HG03432 (cell line): ENCODE results near the gene DMD.

ENCODE experiments used
- ATAC-seq: cut with Tn5 transposase; IDR thresholded peaks from one replicate; pipeline ENCODE4 v1.9.1; 2021; ENCODE audit warnings: mild to moderate bottlenecking, moderate library complexity; ENCODE audit not compliant: unreplicated experiment

Gene DMD

GRCh38 chrX:31268359-31268758 lies 1943.0 kb downstream of the DMD start:
- ATAC-seq, result no peak

DNA sequence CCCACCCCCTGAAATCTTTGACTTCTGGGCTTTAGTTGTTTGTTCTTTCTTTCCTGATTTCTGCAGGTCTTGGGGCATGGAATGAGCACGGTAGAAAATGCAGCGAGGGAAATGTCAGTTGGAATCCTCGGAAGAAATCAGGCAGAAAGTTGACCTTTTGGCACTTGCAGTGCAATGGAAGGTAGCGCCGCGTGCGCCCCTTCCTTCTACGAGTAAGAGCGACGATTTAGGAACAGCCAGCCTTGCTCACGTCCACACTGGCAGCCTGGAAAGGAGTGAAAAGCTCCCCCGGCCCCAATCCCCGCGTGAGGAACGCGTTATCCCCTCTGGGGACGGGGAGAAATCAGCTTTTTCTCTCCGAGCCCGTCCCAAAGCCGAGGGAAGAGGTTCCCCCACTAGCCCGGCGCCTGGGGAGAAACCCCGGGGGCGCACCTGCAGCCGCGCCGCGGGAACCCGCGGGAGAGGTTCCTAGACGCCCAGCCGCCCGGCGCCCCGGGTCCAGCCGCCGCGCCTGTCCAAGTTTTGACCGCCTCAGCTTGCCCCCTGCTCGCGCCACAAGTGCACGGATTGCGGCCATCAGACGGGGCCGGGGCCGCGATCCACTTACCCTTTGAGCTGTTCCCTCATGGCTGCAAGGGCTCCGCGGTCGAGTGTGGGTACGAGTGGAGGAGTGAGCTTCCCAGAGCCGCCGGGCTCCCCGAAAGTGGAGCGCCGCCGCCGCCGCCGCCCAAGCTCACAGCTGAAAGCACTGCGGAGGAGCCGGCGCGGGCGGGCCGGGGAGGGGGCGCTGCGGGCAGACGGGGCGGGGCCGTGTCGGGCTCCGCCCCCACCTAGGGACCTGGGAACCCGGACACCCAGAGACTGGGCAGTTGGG lies 1944.9 kb downstream of the DMD start:
- peak; percentile 98 for ATAC-seq

DNA sequence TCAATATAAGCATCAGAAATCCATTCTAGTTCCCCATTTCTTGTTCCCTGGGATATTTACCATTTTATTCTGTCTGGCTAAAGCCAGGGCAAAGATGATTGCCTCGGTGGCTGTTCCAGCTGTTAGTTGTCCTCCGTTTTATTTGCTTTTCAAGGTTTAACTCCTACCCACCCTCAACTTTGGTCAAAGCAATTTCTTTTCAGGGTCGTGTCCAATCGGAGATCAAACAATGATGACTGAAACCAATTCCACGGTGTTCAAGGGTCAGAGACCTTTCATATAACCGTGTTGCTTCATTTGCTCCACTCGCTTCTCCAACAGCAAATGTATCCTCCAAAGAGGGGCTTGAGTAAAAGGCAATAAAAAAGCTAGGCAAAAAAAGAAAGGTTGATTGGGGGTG lies 1946.0 kb downstream of the DMD start:
- no peak for ATAC-seq

DNA sequence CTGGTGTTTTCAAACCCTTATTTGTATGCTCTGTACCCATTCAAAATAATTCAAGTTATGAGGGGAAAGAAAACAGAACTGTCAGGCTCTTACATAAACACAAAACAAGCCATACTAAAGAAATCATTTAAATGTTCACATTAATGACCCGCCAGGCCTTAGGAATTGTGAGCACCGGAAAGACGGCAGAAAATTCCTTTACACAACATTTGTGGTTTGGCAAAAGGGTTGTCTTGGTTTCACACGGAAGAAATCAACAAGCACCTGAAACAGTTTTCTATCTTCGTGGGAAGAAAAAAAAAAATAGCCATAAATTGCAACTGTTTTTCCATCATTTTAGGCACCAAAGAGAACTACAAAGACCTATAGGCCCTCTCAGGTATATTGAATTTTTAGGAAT lies 1951.0 kb downstream of the DMD start:
- no peak for ATAC-seq

- no peak for ATAC-seq
Measured at GRCh38 chrX:31258166-31258565, 1953.2 kb downstream of the DMD start.

- ATAC-seq, result no peak
Measured at GRCh38 chrX:31255310-31256033, 1955.9 kb downstream of the DMD start.

GRCh38 chrX:31252133-31252532 lies 1959.2 kb downstream of the DMD start:
- ATAC-seq, result no peak

- no peak for ATAC-seq
Measured at GRCh38 chrX:31251336-31251735, 1960.0 kb downstream of the DMD start.

DNA sequence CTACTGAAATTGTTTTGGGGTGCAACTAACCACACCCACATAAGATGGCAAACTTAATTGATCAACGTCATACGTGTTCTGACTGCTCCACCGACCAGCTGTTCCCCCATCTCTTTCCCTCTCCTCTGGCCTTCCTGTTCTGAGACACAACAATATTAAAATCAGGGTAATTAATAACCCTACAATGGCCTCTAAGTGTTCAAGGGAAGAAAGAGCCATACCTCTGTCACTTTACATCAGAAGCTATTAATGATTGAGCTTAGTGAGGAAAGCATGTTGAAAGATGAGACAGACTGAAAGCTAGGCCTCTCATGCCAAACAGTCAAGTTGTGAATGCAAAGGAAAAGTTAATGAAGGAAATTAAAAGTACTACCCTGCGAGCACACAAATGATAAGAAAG lies 1965.6 kb downstream of the DMD start:
- ATAC-seq, result peak; percentile 80

DNA sequence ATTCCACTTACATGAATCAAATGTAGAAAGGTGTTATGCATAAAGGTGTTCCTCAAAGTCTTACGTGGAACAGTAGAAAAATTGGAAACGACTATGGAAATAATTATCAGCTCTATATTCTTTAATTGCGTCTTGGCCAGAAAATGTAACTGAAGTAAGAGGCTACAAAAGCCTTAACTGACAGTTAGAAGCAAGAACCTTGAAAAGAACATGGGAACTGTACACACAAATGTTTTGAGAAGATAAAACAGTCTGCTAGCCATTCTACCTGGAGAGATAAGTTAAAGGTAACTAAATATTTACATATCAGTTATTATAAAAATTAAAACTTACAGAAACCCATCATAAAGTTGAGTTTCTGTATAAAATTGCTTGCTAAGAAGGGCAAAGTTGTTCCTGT lies 1967.5 kb downstream of the DMD start:
- no peak for ATAC-seq

GRCh38 chrX:31240982-31241381 lies 1970.4 kb downstream of the DMD start:
- ATAC-seq, result peak; percentile 30

- peak; percentile 64 for ATAC-seq
Measured at GRCh38 chrX:31237189-31237588, 1974.2 kb downstream of the DMD start.

DNA sequence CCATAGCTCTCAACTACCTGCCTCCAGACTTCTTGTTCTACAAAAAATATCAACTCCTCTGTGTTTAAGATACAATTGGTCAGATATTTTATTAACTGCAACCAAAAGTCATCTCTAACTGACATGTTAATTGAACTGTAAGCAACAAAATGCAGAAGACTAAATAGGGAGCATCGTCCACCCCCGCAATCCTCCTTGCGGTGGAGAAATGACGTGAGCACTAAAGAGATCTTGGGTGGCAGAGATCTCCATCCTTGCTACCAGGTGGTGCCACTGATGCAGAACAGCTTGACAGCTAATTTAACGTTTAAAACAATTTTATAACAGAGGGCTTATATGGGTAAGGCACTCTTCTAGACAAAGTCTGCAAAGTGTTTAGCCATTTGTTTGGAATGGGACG lies 1975.1 kb downstream of the DMD start:
- peak; percentile 63 for ATAC-seq

DNA sequence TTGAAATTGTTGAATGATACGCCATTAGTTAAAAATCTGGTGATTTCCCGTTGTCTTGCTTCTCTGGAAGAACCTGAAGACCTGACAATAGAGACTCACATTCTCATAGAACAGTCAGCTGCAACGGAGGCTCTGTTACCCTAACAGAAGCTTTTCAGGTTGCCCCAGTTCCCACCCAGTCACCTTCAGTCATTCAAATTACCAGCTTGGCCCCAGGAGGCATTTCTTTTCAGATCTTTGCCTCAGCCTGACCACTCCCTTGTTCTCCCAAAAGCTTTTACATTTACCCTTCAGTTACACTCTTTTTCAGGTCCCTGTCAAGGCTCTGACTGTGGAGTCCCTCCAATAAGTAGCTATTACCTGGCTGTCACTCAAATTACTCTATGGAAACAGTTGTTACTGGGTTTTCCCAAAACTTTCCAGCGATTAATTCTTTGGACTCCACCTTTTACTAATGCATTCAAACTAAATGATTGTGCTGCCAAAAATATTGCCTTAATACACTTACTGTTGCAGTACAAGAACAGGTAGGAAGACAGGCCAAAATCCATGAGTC lies 1977.3 kb downstream of the DMD start:
- no peak for ATAC-seq

DNA sequence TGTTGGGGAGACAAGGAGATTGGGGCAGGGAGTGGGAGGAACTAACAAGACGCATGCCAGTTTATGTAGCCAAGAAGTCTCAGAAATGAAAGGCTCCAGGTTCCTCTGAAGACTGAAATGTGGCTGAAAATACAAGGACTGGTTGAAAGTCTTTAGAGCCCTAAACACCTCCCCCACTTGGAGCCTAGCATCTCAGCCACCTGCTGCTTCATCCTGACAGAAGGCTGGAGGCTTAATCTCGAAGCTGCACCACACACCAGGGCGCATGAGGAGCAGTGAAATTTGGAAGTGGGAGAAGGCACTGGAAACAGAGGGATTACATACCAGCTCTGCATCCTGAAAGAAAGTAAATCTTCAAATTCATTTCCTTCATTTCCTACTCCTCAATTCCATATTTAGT lies 1978.8 kb downstream of the DMD start:
- ATAC-seq, result no peak

GRCh38 chrX:31228909-31229308 lies 1982.4 kb downstream of the DMD start:
- ATAC-seq, result peak; percentile 91

- peak; percentile 9 for ATAC-seq
Measured at GRCh38 chrX:31228415-31228832, 1982.9 kb downstream of the DMD start.

DNA sequence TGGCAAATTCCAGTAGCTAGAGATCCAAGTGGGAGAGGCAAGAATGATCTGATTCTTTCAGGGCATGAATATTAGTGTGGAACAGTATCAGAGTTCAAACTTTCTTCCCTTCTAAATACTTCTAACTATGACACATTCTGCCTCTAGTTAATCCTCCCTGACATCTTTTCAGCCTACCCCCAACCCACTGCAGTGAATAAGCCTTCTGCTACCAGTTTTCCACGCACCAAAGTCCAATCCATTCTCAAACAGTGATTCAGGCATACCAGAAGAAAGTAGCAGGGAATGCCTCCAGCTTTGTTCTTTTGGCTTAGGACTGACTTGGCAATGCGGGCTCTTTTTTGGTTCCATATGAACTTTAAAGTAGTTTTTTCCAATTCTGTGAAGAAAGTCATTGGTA lies 1984.1 kb downstream of the DMD start:
- ATAC-seq, result no peak

DNA sequence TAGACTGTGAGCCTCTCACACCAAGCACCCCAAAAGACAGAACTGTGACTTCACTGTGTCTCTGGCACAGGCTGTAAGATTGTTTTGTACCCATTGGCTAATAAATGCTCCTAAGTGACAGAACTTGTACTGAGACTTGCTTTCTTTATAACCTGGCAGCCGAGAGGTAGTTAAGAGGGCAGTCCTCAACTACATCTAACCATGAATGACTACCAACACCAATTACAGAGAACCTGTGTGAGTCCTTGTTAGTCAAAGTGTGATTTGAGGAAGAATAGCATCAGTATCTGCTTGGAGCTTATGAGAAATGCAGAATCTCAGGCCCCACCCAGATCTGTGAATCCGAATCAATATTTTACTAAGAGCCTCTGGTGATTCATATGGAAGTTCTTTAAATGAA lies 1985.5 kb downstream of the DMD start:
- ATAC-seq, result no peak

- no peak for ATAC-seq
Measured at GRCh38 chrX:31224381-31225012, 1986.9 kb downstream of the DMD start.

DNA sequence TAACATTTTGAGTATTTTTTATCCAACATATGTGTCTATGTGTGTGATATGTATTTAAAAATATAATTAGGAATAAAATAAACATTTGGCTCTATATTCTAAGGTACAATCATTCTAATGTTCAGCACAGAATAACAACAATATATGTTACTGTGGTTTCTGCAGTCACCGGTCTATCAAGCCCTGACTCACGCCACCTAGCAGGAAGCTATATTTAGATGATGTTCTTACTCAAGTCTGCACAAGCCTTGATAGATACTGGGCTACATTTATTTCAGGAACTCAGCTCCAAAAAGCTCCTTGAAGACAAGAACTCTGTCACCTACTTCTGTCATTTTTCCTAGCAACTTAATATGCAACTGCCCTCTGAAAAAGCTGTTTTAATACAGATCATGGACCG lies 1987.5 kb downstream of the DMD start:
- peak; percentile 90 for ATAC-seq
